ENCODE measurements around the gene SPATA6. TPM values are rescaled to one million over a fixed set of nuclear protein-coding genes. Genes with fewer than 3 reads are reported as not detected.
"Not testable (repeated sequence)": the region's sequence is repeated elsewhere in the genome, so short reads cannot be mapped to it uniquely, and the experiment has no call there.

Gene SPATA6
- total RNA-seq, 1 donor from 2014 or later: 50.1 TPM

DNA sequence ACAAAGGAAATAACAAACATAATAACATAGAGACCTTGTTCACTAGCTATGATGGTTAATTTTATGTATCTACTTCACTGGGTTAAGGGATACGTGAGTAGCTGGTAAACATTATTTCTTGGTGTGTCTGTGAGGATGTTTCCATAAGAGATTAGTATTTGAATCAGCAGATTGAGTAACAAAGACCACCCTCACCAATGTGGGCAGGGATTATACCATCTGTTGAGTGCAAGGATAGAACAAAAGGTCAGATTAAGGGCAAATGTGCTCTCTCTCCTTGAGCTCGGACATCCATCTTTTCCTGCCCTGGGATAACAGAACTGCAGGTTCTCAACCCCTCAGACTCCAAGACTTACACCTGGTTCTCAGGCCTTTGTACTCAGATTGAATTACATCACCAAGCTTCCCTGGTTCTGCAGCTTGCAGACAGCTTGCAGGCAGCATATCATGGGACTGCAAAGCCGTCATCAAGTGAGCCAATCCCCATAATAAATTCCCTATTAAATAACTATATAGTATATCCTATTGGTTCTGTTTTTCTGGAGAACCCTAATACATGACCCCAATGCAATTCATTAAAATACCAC, 9.2 kb downstream of the SPATA6 start:
- Histone ChIP-seq H3K9me3 (ENCODE audit: control insufficient read depth in 3 of 3, low read length in 3 of 3) (no peaks in the 10 kb centered on the region), H3K27me3 (ENCODE audit: control insufficient read depth in 3 of 3, insufficient read depth in 3 of 3, low read length in 3 of 3) (no peaks in the 10 kb centered on the region), H3K9ac (ENCODE audit: low read depth in 1 of 3, low read length in 3 of 3) (no peak overlapping the region), H3K36me3 (ENCODE audit: control insufficient read depth in 3 of 3, insufficient read depth in 3 of 3, low read length in 3 of 3) (no peaks in the 10 kb centered on the region), H3K4me1 (ENCODE audit: control insufficient read depth in 3 of 3, insufficient read depth in 3 of 3, low read length in 3 of 3) (no peaks in the 10 kb centered on the region), H3K4me3 (ENCODE audit: low read length in 3 of 3) (no peak overlapping the region), H3K27ac (ENCODE audit: low read depth, low read length) (no peak overlapping the region)

- H3K4me1 ChIP-seq (ENCODE audit: control insufficient read depth in 3 of 3, insufficient read depth in 3 of 3, low read length in 3 of 3): no peaks in the 10 kb centered on the region
- H3K36me3 ChIP-seq (ENCODE audit: control insufficient read depth in 3 of 3, insufficient read depth in 3 of 3, low read length in 3 of 3): no peaks in the 10 kb centered on the region
- no peak overlapping the region for H3K4me3 ChIP-seq (ENCODE audit: low read length in 3 of 3)
- no peaks in the 10 kb centered on the region for H3K9me3 ChIP-seq (ENCODE audit: control insufficient read depth in 3 of 3, low read length in 3 of 3)
- H3K27ac ChIP-seq (ENCODE audit: low read depth, low read length): no peak overlapping the region
- no peak overlapping the region for H3K9ac ChIP-seq (ENCODE audit: low read depth in 1 of 3, low read length in 3 of 3)
- no peaks in the 10 kb centered on the region for H3K27me3 ChIP-seq (ENCODE audit: control insufficient read depth in 3 of 3, insufficient read depth in 3 of 3, low read length in 3 of 3)
These were observed 21.5 kb downstream of the SPATA6 start for GRCh38 chr1:48450505-48450904.

DNA sequence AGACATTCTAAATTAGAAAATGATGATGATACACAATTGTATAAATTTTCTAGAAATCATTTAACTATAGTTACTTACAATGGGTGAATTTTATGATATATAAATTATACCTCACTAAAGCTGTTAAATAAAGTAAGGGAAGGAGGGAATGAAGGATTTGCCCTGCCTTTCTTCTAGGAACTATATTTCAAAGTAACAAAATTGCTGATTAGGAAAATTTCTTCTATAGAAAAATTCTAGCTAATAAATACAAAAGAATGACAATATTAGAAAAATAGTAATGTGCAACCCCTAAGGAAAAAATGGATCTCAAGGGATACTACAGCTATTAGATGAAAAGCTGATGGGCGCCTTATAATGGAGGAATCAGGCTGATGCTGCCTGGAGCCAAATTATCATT, 23.1 kb downstream of the SPATA6 start:
- H3K9ac ChIP-seq (ENCODE audit: low read depth in 1 of 3, low read length in 3 of 3): no peak overlapping the region
- no peaks in the 10 kb centered on the region for H3K36me3 ChIP-seq (ENCODE audit: control insufficient read depth in 3 of 3, insufficient read depth in 3 of 3, low read length in 3 of 3)
- no peak overlapping the region for H3K4me3 ChIP-seq (ENCODE audit: low read length in 3 of 3)
- H3K4me1 ChIP-seq (ENCODE audit: control insufficient read depth in 3 of 3, insufficient read depth in 3 of 3, low read length in 3 of 3): no peaks in the 10 kb centered on the region
- no peak overlapping the region for H3K27ac ChIP-seq (ENCODE audit: low read depth, low read length)
- H3K27me3 ChIP-seq (ENCODE audit: control insufficient read depth in 3 of 3, insufficient read depth in 3 of 3, low read length in 3 of 3): no peaks in the 10 kb centered on the region
- H3K9me3 ChIP-seq (ENCODE audit: control insufficient read depth in 3 of 3, low read length in 3 of 3): no peaks in the 10 kb centered on the region

DNA sequence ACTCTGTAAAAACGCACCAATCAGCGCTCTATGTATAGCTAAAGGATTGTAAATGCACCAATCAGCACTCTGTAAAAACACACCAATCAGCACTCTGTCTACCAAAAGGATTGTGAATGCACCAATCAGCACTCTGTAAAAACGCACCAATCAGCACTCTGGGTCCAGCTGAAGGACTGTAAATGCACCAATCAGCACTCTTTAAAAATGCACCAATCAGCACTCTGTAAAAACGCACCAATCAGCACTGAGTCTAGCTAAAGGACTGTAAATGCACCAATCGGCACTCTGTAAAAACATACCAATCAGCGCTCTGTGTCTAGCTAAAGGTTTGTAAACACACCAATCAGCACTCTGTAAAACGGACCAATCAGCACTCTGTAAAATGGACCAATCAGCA, 27.8 kb downstream of the SPATA6 start:
- H3K4me3 ChIP-seq (ENCODE audit: low read length in 3 of 3); H3K9ac ChIP-seq (ENCODE audit: low read depth in 1 of 3, low read length in 3 of 3); H3K27ac ChIP-seq (ENCODE audit: low read depth, low read length); H3K9me3 ChIP-seq (ENCODE audit: control insufficient read depth in 3 of 3, low read length in 3 of 3); H3K27me3 ChIP-seq (ENCODE audit: control insufficient read depth in 3 of 3, insufficient read depth in 3 of 3, low read length in 3 of 3); H3K4me1 ChIP-seq (ENCODE audit: control insufficient read depth in 3 of 3, insufficient read depth in 3 of 3, low read length in 3 of 3); H3K36me3 ChIP-seq (ENCODE audit: control insufficient read depth in 3 of 3, insufficient read depth in 3 of 3, low read length in 3 of 3): not testable (repeated sequence)

DNA sequence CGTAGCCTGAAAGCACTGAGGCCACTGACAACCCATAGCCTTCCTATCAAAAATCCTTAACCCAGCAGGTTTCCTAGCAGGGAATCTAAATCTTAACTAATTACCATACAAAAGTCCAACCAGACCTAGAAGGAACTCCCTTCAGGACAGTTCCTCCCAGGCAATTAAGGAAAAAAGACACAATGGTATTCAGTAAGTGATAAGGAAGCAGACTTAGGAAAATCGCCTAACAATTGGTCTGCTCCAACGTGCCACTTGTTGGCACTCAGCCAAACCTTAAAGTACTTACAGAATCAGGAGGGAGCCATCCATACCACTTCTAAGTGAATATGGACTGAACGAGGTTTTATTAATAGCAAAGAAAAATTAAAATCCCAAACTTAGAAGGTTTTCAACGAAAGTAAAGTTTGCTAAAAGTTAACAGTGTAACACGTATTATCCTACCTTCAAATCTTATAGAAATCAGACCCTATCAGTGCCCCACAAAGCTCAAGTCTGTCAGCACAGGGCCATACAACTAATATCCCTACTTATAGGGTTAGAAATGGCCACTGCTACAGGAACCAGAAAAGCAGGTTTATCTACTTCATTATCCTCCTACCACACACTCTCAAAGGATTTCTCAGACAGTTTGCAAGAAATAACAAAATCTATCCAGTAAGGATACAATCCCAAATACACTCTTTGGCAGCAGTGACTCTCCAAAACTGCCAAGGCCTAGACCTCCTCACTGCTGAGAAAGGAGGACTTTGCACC, 29.0 kb downstream of the SPATA6 start:
- Histone ChIP-seq H3K9me3 (ENCODE audit: control insufficient read depth in 3 of 3, low read length in 3 of 3) (no peaks in the 10 kb centered on the region), H3K9ac (ENCODE audit: low read depth in 1 of 3, low read length in 3 of 3) (no peak overlapping the region), H3K36me3 (ENCODE audit: control insufficient read depth in 3 of 3, insufficient read depth in 3 of 3, low read length in 3 of 3) (no peaks in the 10 kb centered on the region), H3K4me1 (ENCODE audit: control insufficient read depth in 3 of 3, insufficient read depth in 3 of 3, low read length in 3 of 3) (no peaks in the 10 kb centered on the region), H3K4me3 (ENCODE audit: low read length in 3 of 3) (no peak overlapping the region), H3K27ac (ENCODE audit: low read depth, low read length) (no peak overlapping the region), H3K27me3 (ENCODE audit: control insufficient read depth in 3 of 3, insufficient read depth in 3 of 3, low read length in 3 of 3) (no peaks in the 10 kb centered on the region)

DNA sequence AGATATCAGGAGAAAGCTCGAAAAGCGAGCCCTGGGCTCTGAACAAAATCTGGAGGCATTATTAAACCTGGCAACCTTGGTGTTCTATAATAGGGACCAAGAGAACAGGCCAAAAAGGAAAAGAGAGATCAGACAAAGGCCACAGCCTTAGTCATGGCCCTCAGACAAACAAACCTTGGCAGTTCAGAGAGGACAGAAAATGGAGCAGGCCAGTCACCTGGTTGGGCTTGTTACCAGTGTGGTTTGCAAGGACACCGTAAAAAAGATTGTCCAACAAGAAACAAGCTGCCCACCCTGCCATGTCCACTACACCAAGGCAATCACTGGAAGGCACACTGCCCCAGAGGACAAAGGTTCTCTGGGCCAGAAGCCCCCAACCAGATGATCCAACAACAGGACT, 31.2 kb downstream of the SPATA6 start:
- H3K4me1 ChIP-seq (ENCODE audit: control insufficient read depth in 3 of 3, insufficient read depth in 3 of 3, low read length in 3 of 3); H3K9ac ChIP-seq (ENCODE audit: low read depth in 1 of 3, low read length in 3 of 3); H3K27me3 ChIP-seq (ENCODE audit: control insufficient read depth in 3 of 3, insufficient read depth in 3 of 3, low read length in 3 of 3); H3K27ac ChIP-seq (ENCODE audit: low read depth, low read length); H3K9me3 ChIP-seq (ENCODE audit: control insufficient read depth in 3 of 3, low read length in 3 of 3); H3K36me3 ChIP-seq (ENCODE audit: control insufficient read depth in 3 of 3, insufficient read depth in 3 of 3, low read length in 3 of 3); H3K4me3 ChIP-seq (ENCODE audit: low read length in 3 of 3): not testable (repeated sequence)

- no peaks in the 10 kb centered on the region for H3K27me3 ChIP-seq (ENCODE audit: control insufficient read depth in 3 of 3, insufficient read depth in 3 of 3, low read length in 3 of 3)
- H3K4me1 ChIP-seq (ENCODE audit: control insufficient read depth in 3 of 3, insufficient read depth in 3 of 3, low read length in 3 of 3): no peaks in the 10 kb centered on the region
- no peaks in the 10 kb centered on the region for H3K9me3 ChIP-seq (ENCODE audit: control insufficient read depth in 3 of 3, low read length in 3 of 3)
- H3K9ac ChIP-seq (ENCODE audit: low read depth in 1 of 3, low read length in 3 of 3): no peak overlapping the region
- H3K36me3 ChIP-seq (ENCODE audit: control insufficient read depth in 3 of 3, insufficient read depth in 3 of 3, low read length in 3 of 3): peaks cover 0 to 2% (median 0%) of the 10 kb centered on the region in 3 donors
- no peak overlapping the region for H3K4me3 ChIP-seq (ENCODE audit: low read length in 3 of 3)
- H3K27ac ChIP-seq (ENCODE audit: low read depth, low read length): no peak overlapping the region
These were observed 32.6 kb downstream of the SPATA6 start for GRCh38 chr1:48439380-48439779.

GRCh38 chr1:48437379-48437778, 34.6 kb downstream of the SPATA6 start:
- not testable (repeated sequence) for H3K4me1 ChIP-seq (ENCODE audit: control insufficient read depth in 3 of 3, insufficient read depth in 3 of 3, low read length in 3 of 3); H3K27me3 ChIP-seq (ENCODE audit: control insufficient read depth in 3 of 3, insufficient read depth in 3 of 3, low read length in 3 of 3); H3K9me3 ChIP-seq (ENCODE audit: control insufficient read depth in 3 of 3, low read length in 3 of 3); H3K4me3 ChIP-seq (ENCODE audit: low read length in 3 of 3); H3K9ac ChIP-seq (ENCODE audit: low read depth in 1 of 3, low read length in 3 of 3); H3K36me3 ChIP-seq (ENCODE audit: control insufficient read depth in 3 of 3, insufficient read depth in 3 of 3, low read length in 3 of 3); H3K27ac ChIP-seq (ENCODE audit: low read depth, low read length)

DNA sequence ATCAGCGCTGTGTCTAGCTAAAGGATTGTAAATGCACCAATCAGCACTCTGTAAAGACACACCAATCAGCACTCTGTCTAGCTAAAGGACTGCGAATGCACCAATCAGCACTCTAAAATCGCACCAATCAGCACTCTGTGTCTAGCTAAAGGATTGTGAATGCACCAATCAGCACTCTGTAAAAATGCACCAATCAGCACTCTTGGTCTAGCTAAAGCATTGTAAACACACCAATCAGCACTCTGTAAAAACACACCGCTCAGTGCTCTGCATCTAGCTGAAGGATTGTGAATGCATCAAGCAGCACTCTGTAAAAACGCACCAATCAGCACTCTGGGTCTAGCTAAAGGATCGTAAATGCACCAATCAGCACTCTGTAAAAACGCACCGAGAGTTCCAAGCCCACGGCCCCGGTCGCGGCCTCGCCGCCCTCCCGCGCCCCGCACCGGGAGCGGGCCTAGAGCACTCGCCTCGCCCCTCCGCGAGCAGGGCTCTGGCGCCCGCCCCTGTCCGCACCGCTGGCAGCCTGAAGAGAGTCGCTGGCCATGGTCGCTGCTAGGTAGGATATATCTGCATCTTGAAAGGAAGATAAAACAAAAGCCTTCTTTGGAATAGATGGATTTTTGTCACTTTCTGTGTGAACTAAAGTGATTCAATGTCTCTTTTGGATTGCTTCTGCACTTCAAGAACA, 36.5 kb downstream of the SPATA6 start:
- not testable (repeated sequence) for H3K9me3 ChIP-seq (ENCODE audit: control insufficient read depth in 3 of 3, low read length in 3 of 3); H3K4me3 ChIP-seq (ENCODE audit: low read length in 3 of 3); H3K27ac ChIP-seq (ENCODE audit: low read depth, low read length); H3K9ac ChIP-seq (ENCODE audit: low read depth in 1 of 3, low read length in 3 of 3); H3K36me3 ChIP-seq (ENCODE audit: control insufficient read depth in 3 of 3, insufficient read depth in 3 of 3, low read length in 3 of 3); H3K4me1 ChIP-seq (ENCODE audit: control insufficient read depth in 3 of 3, insufficient read depth in 3 of 3, low read length in 3 of 3); H3K27me3 ChIP-seq (ENCODE audit: control insufficient read depth in 3 of 3, insufficient read depth in 3 of 3, low read length in 3 of 3)

DNA sequence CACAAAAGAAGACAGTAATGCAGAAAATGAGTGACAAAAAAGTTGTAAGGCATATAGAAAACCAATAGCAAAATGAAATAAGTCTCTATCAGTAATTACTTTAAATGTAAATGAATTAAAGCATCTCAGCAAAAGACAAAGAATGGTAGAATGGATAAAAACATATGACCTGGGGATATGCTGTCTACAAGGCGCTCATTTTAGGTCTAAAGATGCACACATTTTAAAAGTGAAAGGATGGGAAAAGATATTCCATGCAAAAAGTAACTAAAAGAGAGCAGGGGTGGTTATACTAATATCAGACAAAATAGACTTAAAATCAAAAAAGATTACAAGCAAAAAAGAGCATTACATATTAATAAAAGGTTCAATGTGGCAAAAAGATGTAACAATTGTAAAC, 41.2 kb downstream of the SPATA6 start:
- Histone ChIP-seq H3K9ac (ENCODE audit: low read depth in 1 of 3, low read length in 3 of 3) (no peak overlapping the region), H3K4me3 (ENCODE audit: low read length in 3 of 3) (no peak overlapping the region), H3K9me3 (ENCODE audit: control insufficient read depth in 3 of 3, low read length in 3 of 3) (no peaks in the 10 kb centered on the region), H3K27me3 (ENCODE audit: control insufficient read depth in 3 of 3, insufficient read depth in 3 of 3, low read length in 3 of 3) (no peaks in the 10 kb centered on the region), H3K36me3 (ENCODE audit: control insufficient read depth in 3 of 3, insufficient read depth in 3 of 3, low read length in 3 of 3) (peaks cover 0 to 2% (median 0%) of the 10 kb centered on the region in 3 donors), H3K27ac (ENCODE audit: low read depth, low read length) (no peak overlapping the region), H3K4me1 (ENCODE audit: control insufficient read depth in 3 of 3, insufficient read depth in 3 of 3, low read length in 3 of 3) (no peaks in the 10 kb centered on the region)
